ENCODE data around the gene FOXRED2.

- no peak for TF ChIP-seq POLR2A (IDR thresholded peaks at IDR 0.05)
- TF ChIP-seq CTCF (IDR thresholded peaks at IDR 0.05), result no peak
Measured at GRCh38 chr22:36493690-36494110, 13.1 kb downstream of the FOXRED2 start.

Measured in body of pancreas (tissue), 4 donors.